ENCODE results near the gene EAF1. TPM values are rescaled to one million over a fixed set of nuclear protein-coding genes. Genes with fewer than 3 reads are reported as not detected.

Gene EAF1
- total and polyA plus RNA-seq, 12 donors: 2.6 to 30.6 (median 20.3) TPM

DNA sequence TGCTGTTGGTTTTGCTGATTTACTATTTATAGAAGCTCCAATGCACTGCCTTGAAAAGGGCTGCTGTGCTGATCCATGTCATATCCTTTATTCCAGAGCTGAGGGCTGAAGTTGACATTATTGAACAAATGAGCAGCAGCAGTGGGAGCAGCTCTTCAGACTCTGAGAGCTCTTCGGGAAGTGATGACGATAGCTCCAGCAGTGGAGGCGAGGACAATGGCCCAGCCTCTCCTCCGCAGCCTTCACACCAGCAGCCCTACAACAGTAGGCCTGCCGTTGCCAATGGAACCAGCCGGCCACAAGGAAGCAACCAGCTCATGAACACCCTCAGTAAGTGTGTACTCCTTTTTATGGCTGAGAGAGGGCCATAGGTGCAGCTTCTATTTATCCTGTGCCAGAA lies 8.8 kb downstream of the EAF1 start:
- no peak overlapping the region for H3K27ac ChIP-seq
- H3K4me1 ChIP-seq (replicated peaks in 1 of 2): peaks cover 0 to 9% of the 10 kb centered on the region in 2 donors
- no peaks in the 10 kb centered on the region for H3K27me3 ChIP-seq
- H3K4me3 ChIP-seq: no peak overlapping the region
- DNase-seq: no peak
- peaks cover 0 to 98% of the 10 kb centered on the region in 2 donors for H3K36me3 ChIP-seq (replicated peaks in 1 of 2)
- WGBS, 4 donors: 91 to 96% (median 92%) methylated on average over 5 to 6 of the region's 6 CpGs
- intact Hi-C loops (cut with DNase I): loop anchor here in 1 of 2 donors (10.0 kb wide), 1 partner anchor 119 kb away; no protein-coding TSS in a partner anchor
- H3K9me3 ChIP-seq (replicated peaks in 1 of 3): no peaks in the 10 kb centered on the region
- no peak for TF ChIP-seq CTCF (IDR thresholded peaks at IDR 0.05)
- TF ChIP-seq POLR2A (IDR thresholded peaks at IDR 0.05): no peak

DNA sequence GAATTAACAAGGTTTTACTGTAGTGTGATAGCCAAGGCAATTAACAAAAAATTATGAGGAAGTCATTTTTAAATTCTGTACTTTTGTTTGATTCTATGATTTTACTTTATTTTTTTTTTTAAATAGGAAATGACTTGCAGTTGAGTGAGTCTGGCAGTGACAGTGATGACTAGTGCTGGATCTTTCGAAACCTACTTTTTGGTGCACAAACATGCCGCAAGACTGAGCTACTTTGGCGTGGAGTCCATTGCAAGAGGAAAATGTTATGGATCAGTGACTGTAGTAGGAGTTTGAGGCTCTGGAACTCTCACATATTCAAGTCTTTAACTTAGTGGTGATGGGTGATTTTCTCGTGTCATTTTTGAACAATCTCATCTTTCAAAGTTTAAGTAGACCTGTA lies 11.6 kb downstream of the EAF1 start:
- intact Hi-C loops (cut with DNase I): loop anchor here in 1 of 2 donors (10.0 kb wide), 1 partner anchor 116 kb away; no protein-coding TSS in a partner anchor
- no peak overlapping the region for H3K4me3 ChIP-seq
- no peak overlapping the region for H3K27ac ChIP-seq
- DNase-seq: peak in 1 of 7 donors; percentile 14
- peaks cover 0 to 17% of the 10 kb centered on the region in 2 donors for H3K4me1 ChIP-seq (replicated peaks in 1 of 2)
- TF ChIP-seq CTCF (IDR thresholded peaks at IDR 0.05): no peak
- TF ChIP-seq POLR2A (IDR thresholded peaks at IDR 0.05): no peak
- no peaks in the 10 kb centered on the region for H3K9me3 ChIP-seq (replicated peaks in 1 of 3)
- WGBS, 4 donors: 79 to 86% (median 85%) methylated on average over 4 of the region's 4 CpGs
- no peaks in the 10 kb centered on the region for H3K27me3 ChIP-seq
- peaks cover 0 to 76% of the 10 kb centered on the region in 2 donors for H3K36me3 ChIP-seq (replicated peaks in 1 of 2)

DNA sequence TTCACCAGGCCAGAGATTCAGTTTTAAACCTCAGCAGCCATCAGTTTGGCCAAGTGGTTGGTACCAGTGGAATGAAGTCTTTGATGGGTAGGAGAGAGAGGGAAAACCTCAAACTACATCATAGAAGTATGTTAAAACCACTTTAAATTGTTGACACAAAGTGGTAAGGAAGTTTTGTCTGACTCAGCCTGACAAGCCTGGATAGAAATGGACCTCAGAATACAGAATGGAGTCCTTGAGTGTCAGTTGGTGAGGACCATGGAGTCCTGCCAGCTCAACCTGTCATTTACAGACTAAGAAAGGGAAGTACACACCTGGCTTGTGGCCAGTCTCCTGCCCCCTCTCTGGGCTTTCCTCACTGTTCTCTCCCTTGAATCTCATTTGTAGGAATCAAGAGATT lies 12.1 kb downstream of the EAF1 start:
- Histone ChIP-seq H3K27ac (no peak overlapping the region), H3K27me3 (no peaks in the 10 kb centered on the region), H3K4me1 (replicated peaks in 1 of 2) (peaks cover 0 to 22% of the 10 kb centered on the region in 2 donors), H3K36me3 (replicated peaks in 1 of 2) (peaks cover 0 to 71% of the 10 kb centered on the region in 2 donors), H3K9me3 (replicated peaks in 1 of 3) (no peaks in the 10 kb centered on the region), H3K4me3 (no peak overlapping the region)
- TF ChIP-seq CTCF (IDR thresholded peaks at IDR 0.05): no peak
- no peak for TF ChIP-seq POLR2A (IDR thresholded peaks at IDR 0.05)
- intact Hi-C loops (cut with DNase I): loop anchor here in 1 of 2 donors (10.0 kb wide), 1 partner anchor 115 kb away; no protein-coding TSS in a partner anchor
- DNase-seq: peak in 3 of 7 donors; percentile 48 to 69 (median 57)

DNA sequence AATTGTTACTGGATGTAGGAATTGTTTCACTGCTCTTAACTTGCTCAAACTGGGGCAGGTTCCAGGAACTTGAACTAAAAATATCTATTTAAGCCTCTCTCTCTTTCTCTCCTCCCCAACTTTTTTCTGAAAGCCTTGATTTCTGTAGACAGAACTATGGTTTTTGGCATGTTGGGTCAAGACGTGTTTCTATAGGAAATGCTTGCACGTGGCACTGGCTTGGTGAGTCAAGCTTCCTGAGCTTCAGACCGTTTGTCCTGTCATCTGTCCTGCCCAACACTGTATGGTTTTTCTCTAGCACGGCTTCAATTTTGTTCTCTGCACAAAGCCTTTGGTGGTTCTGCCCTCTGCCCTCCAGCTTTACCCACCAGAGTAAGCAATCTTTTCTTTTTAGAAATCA lies 13.5 kb downstream of the EAF1 start:
- peak in 5 of 7 donors; percentile 31 to 48 (median 37) for DNase-seq
- Histone ChIP-seq H3K27me3 (no peaks in the 10 kb centered on the region), H3K9me3 (replicated peaks in 1 of 3) (no peaks in the 10 kb centered on the region), H3K36me3 (replicated peaks in 1 of 2) (peaks cover 0 to 57% of the 10 kb centered on the region in 2 donors), H3K4me1 (replicated peaks in 1 of 2) (peaks cover 0 to 22% of the 10 kb centered on the region in 2 donors), H3K27ac (peak overlapping the region in 3 of 5 donors; percentile 44 to 61 (median 44)), H3K4me3 (no peak overlapping the region)
- WGBS, 4 donors: 34 to 66% (median 40%) methylated on average over 4 of the region's 4 CpGs
- TF ChIP-seq POLR2A (IDR thresholded peaks at IDR 0.05): no peak
- TF ChIP-seq CTCF (IDR thresholded peaks at IDR 0.05): no peak
- intact Hi-C loops (cut with DNase I): no loop called here

All from adrenal gland (tissue), 12 donors.